WTC11 (cell line): ENCODE measurements around the gene TPRX1.
"Not testable (repeated sequence)": the region's sequence is repeated elsewhere in the genome, so short reads cannot be mapped to it uniquely, and the experiment has no call there.

ENCODE experiments used
- ESRRA ChIP-seq: sonication (generic); formaldehyde crosslinking; IDR thresholded peaks from 2 replicates; pipeline ENCODE4 v1.8.1; 2022; ENCODE audit warnings: mild to moderate bottlenecking, missing genetic modification reagents, borderline replicate concordance
- TF ChIP-seq, protein P1 (sequence below): fragments of 200-600 bp; IDR thresholded peaks from 2 replicates; pipeline ENCODE4 v1.8.0; 2022; ENCODE audit warnings: antibody characterized with exemption
- TF ChIP-seq, protein P2 (sequence below): sonication (generic); formaldehyde crosslinking; IDR thresholded peaks from 2 replicates; pipeline ENCODE4 v1.8.0; 2022; ENCODE audit warnings: mild to moderate bottlenecking, missing genetic modification reagents
- TF ChIP-seq, protein P3 (sequence below): sonication (generic); formaldehyde crosslinking; IDR thresholded peaks from 2 replicates; pipeline ENCODE4 v1.8.0; 2023; ENCODE audit warnings: mild to moderate bottlenecking, missing genetic modification reagents

DNA sequence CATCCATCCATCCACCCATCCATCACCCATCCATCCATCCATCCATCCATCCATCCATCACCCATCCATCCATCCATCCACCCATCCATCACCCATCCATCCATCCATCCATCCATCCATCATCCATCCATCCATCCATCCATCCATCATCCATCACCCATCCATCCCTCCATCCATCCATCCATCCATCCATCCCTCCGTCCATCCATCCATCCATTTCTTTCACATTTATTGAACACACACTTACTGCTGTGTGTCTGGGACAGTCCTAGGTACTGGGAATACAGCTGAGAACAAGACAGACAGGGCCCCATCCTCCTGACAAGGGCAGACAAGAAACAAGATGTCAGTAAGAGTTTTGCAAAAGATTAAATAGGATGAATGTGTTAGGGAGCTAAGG, 13.9 kb upstream of the TPRX1 start:
- TF ChIP-seq, protein P1, sequence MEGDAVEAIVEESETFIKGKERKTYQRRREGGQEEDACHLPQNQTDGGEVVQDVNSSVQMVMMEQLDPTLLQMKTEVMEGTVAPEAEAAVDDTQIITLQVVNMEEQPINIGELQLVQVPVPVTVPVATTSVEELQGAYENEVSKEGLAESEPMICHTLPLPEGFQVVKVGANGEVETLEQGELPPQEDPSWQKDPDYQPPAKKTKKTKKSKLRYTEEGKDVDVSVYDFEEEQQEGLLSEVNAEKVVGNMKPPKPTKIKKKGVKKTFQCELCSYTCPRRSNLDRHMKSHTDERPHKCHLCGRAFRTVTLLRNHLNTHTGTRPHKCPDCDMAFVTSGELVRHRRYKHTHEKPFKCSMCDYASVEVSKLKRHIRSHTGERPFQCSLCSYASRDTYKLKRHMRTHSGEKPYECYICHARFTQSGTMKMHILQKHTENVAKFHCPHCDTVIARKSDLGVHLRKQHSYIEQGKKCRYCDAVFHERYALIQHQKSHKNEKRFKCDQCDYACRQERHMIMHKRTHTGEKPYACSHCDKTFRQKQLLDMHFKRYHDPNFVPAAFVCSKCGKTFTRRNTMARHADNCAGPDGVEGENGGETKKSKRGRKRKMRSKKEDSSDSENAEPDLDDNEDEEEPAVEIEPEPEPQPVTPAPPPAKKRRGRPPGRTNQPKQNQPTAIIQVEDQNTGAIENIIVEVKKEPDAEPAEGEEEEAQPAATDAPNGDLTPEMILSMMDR: not testable (repeated sequence)
- TF ChIP-seq, protein P2, sequence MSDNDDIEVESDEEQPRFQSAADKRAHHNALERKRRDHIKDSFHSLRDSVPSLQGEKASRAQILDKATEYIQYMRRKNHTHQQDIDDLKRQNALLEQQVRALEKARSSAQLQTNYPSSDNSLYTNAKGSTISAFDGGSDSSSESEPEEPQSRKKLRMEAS (CRISPR knock-in tag): not testable (repeated sequence)
- not testable (repeated sequence) for TF ChIP-seq ESRRA (CRISPR knock-in tag)
- TF ChIP-seq, protein P3, sequence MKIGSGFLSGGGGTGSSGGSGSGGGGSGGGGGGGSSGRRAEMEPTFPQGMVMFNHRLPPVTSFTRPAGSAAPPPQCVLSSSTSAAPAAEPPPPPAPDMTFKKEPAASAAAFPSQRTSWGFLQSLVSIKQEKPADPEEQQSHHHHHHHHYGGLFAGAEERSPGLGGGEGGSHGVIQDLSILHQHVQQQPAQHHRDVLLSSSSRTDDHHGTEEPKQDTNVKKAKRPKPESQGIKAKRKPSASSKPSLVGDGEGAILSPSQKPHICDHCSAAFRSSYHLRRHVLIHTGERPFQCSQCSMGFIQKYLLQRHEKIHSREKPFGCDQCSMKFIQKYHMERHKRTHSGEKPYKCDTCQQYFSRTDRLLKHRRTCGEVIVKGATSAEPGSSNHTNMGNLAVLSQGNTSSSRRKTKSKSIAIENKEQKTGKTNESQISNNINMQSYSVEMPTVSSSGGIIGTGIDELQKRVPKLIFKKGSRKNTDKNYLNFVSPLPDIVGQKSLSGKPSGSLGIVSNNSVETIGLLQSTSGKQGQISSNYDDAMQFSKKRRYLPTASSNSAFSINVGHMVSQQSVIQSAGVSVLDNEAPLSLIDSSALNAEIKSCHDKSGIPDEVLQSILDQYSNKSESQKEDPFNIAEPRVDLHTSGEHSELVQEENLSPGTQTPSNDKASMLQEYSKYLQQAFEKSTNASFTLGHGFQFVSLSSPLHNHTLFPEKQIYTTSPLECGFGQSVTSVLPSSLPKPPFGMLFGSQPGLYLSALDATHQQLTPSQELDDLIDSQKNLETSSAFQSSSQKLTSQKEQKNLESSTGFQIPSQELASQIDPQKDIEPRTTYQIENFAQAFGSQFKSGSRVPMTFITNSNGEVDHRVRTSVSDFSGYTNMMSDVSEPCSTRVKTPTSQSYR (CRISPR knock-in tag): not testable (repeated sequence)
